IMR-90 (cell line): ENCODE data around the gene CEP70. TPM values are rescaled to one million over a fixed set of nuclear protein-coding genes. Genes with fewer than 3 reads are reported as not detected.

Source experiments
- ATAC-seq: fragments of 200-7000 bp; cut with Tn5 transposase; 2 replicates; pipeline ENCODE4 v1.9.1; 2020; ENCODE audit warnings: low read depth, mild to moderate bottlenecking, moderate library complexity
- BruUV-seq: library from RNA; stranded (reverse); fragments of 400-500 nt; replicated peaks from 2 replicates; lab custom pipeline; 2021; lab: Mats Ljungman, UMichigan
- CTCF ChIA-PET: fragments of 300-600 bp; formaldehyde crosslinking; extraction: SDS; loops from one replicate; lab custom pipeline; 2021; ENCODE audit warnings: antibody characterized with exemption; lab: Yijun Ruan, JAX
- POLR2A ChIA-PET: fragments of 300-600 bp; sonication (Branson Sonifier 250); formaldehyde crosslinking; loops from one replicate; lab custom pipeline; 2022; ENCODE audit warnings: antibody characterized with exemption; ENCODE audit not compliant: unreplicated experiment; lab: Charles Lee
- DNase-seq: peaks from one replicate; pipeline ENCODE4 v3.0.0; 2013
- H2AFZ ChIP-seq: replicated peaks from 2 replicates; pipeline ENCODE3; 2013; ENCODE audit warnings: low read length, mild to moderate bottlenecking; ENCODE audit not compliant: poor library complexity
- H2AK5ac ChIP-seq: 2 replicates; pipeline ENCODE4 v1.6.1; 2013; ENCODE audit warnings: low read depth, low read length, inconsistent platforms
- H2AK9ac ChIP-seq: replicated peaks from 2 replicates; pipeline ENCODE3; 2013; ENCODE audit warnings: mild to moderate bottlenecking, low read depth, low read length, moderate library complexity; ENCODE audit not compliant: poor library complexity
- H2BK120ac ChIP-seq: 2 replicates; pipeline ENCODE4 v1.6.1; 2013; ENCODE audit warnings: low read depth, low read length, inconsistent platforms
- H2BK15ac ChIP-seq: 3 replicates; pipeline ENCODE4 v1.6.1; 2013; ENCODE audit warnings: low read depth, low read length, inconsistent platforms
- H2BK20ac ChIP-seq: 2 replicates; pipeline ENCODE4 v1.6.1; 2013; ENCODE audit warnings: low read depth, mild to moderate bottlenecking, inconsistent platforms, low read length, moderate library complexity
- H2BK5ac ChIP-seq: 2 replicates; pipeline ENCODE4 v1.6.1; 2013; ENCODE audit warnings: mild to moderate bottlenecking, low read depth, low read length, inconsistent platforms; ENCODE audit not compliant: poor library complexity, severe bottlenecking
- H3K14ac ChIP-seq: replicated peaks from 2 replicates; pipeline ENCODE4 v1.6.1; 2013; ENCODE audit warnings: low read depth, low read length, inconsistent platforms
- H3K18ac ChIP-seq: 2 replicates; pipeline ENCODE4 v1.6.1; 2013; ENCODE audit warnings: low read depth, low read length, control low read depth
- H3K23ac ChIP-seq: 2 replicates; pipeline ENCODE4 v1.6.1; 2013; ENCODE audit warnings: low read depth, low read length, inconsistent platforms
- H3K27ac ChIP-seq: 2 replicates; pipeline ENCODE4 v1.5.1; 2013; ENCODE audit warnings: mild to moderate bottlenecking, control low read depth, low read length; ENCODE audit not compliant: insufficient read depth
- H3K27me3 ChIP-seq: 2 replicates; pipeline ENCODE4 v1.6.1; 2013; ENCODE audit warnings: low read length; ENCODE audit not compliant: control insufficient read depth, insufficient read depth
- H3K36me3 ChIP-seq: 2 replicates; pipeline ENCODE4 v1.6.1; 2013; ENCODE audit warnings: low read length, mixed read lengths; ENCODE audit not compliant: control insufficient read depth, insufficient read depth
- H3K4ac ChIP-seq: 2 replicates; pipeline ENCODE4 v1.6.1; 2013; ENCODE audit warnings: low read depth, low read length, inconsistent platforms
- H3K4me1 ChIP-seq: 2 replicates; pipeline ENCODE4 v1.6.1; 2013; ENCODE audit warnings: low read length, mixed read lengths; ENCODE audit not compliant: control insufficient read depth, insufficient read depth
- H3K4me2 ChIP-seq: 2 replicates; pipeline ENCODE4 v1.6.1; 2013; ENCODE audit warnings: low read depth, mild to moderate bottlenecking, control low read depth, low read length, moderate library complexity
- H3K4me3 ChIP-seq: 2 replicates; pipeline ENCODE4 v1.5.1; 2013; ENCODE audit warnings: low read depth, mild to moderate bottlenecking, control low read depth, low read length, moderate library complexity; ENCODE audit not compliant: insufficient read depth
- H3K56ac ChIP-seq: 2 replicates; pipeline ENCODE4 v1.6.1; 2013; ENCODE audit warnings: low read length, inconsistent platforms; ENCODE audit not compliant: insufficient read depth; ENCODE audit errors: extremely low read depth
- H3K79me1 ChIP-seq, 2 experiments: 2 replicates each; pipeline ENCODE4 v1.6.1; 2013; ENCODE audit warnings: low read length in 2 of 2, inconsistent platforms in 1 of 2, low read depth in 1 of 2
- H3K9ac ChIP-seq: 2 replicates; pipeline ENCODE4 v1.6.1; 2013; ENCODE audit warnings: low read depth, low read length, control low read depth
- H3K9me1 ChIP-seq: 2 replicates; pipeline ENCODE4 v1.6.1; 2013; ENCODE audit warnings: low read length, inconsistent platforms; ENCODE audit not compliant: insufficient read depth
- H3K9me3 ChIP-seq: 2 replicates; pipeline ENCODE4 v1.6.1; 2013; ENCODE audit warnings: low read length; ENCODE audit not compliant: control insufficient read depth, insufficient read depth
- H4K20me1 ChIP-seq: 2 replicates; pipeline ENCODE4 v1.6.1; 2013; ENCODE audit warnings: low read length, inconsistent platforms; ENCODE audit not compliant: insufficient read depth
- H4K5ac ChIP-seq: 2 replicates; pipeline ENCODE4 v1.6.1; 2013; ENCODE audit warnings: mild to moderate bottlenecking, low read depth, low read length, control low read depth
- H4K8ac ChIP-seq, 2 experiments: 2 replicates each; pipeline ENCODE4 v1.6.1; 2013; ENCODE audit warnings: low read depth in 2 of 2, low read length in 2 of 2, control low read depth in 1 of 2, inconsistent platforms in 1 of 2
- H4K91ac ChIP-seq: 2 replicates; pipeline ENCODE4 v1.6.1; 2013; ENCODE audit warnings: low read depth, low read length, inconsistent platforms; ENCODE audit not compliant: insufficient read depth
- ELK1 ChIP-seq: fragments of 150-350 bp; IDR thresholded peaks from 2 replicates; pipeline ENCODE4 v1.6.1; 2016; ENCODE audit warnings: low read depth, mild to moderate bottlenecking, low read length, moderate library complexity, borderline replicate concordance
- USF2 ChIP-seq: fragments of 150-350 bp; IDR thresholded peaks from 2 replicates; pipeline ENCODE4 v1.6.1; 2017; ENCODE audit warnings: mild to moderate bottlenecking, antibody characterized with exemption, low read length, low read depth
- dilution Hi-C: fragments of 300-500 bp; cut with HindIII; formaldehyde crosslinking; loops from one replicate; pipeline ENCODE4 v1.14.3; 2018; ENCODE audit warnings: low sequenced_read_pairs; ENCODE audit not compliant: unreplicated experiment
- in situ Hi-C: fragments of 300-500 bp; cut with MboI; formaldehyde crosslinking; loops from 3 replicates; pipeline ENCODE4 v1.14.3; 2019; ENCODE audit warnings: low sequenced_read_pairs, inconsistent platforms, mixed read lengths
- intact Hi-C: fragments of 100-400 bp; cut with micrococcal nuclease; formaldehyde crosslinking; loops from 2 replicates; pipeline ENCODE4 v1.10.0; 2022
- polyA plus RNA-seq, 3 experiments: library from polyadenylated mRNA; depleted of rRNA; stranded (reverse); fragments of >200 nt; gene quantifications; 2 replicates each; pipeline ENCODE4 v1.2.3, GENCODE V29; 2012; ENCODE audit warnings: low replicate concordance in 1 of 3
- total RNA-seq: library from RNA; depleted of rRNA; stranded (reverse); fragments of >200 nt; gene quantifications from 2 replicates; pipeline ENCODE4 v1.2.3, GENCODE V29; 2012

Gene CEP70
- total and polyA plus RNA-seq, 2 of the 4 experiments (the other 2 are of a cell fraction), result 4.6 to 11.1 TPM

- CTCF ChIA-PET, result no interaction called here
Observed at GRCh38 chr3:138624518-138624917, 30.5 kb upstream of the CEP70 start.

More at GRCh38 chr3:138624518-138624917, 30.5 kb upstream of the CEP70 start:
- H3K27ac ChIP-seq, result no peak overlapping the region
- no peak overlapping the region for H2BK5ac ChIP-seq
- dilution Hi-C loops (no loop called here), intact Hi-C loops (no loop called here), in situ Hi-C loops (no loop called here)
- no peak overlapping the region for H2BK120ac ChIP-seq
- POLR2A ChIA-PET, result no interaction called here
- H3K9me1 ChIP-seq, result no peaks in the 10 kb centered on the region; the same call in 1 of the 2 replicates
- H3K4ac ChIP-seq, result no peak overlapping the region
- ATAC-seq (no peak), DNase-seq (no peak)
- no peak overlapping the region for H2AK9ac ChIP-seq
- peaks cover 0 to 2% of the 10 kb centered on the region in 2 experiments; a peak in 1 of 4 replicates for H3K79me1 ChIP-seq
- H2AK5ac ChIP-seq, result no peak overlapping the region
- no peaks in the 10 kb centered on the region for H3K27me3 ChIP-seq
- no peaks in the 10 kb centered on the region for H3K36me3 ChIP-seq
- no peak overlapping the region for H4K91ac ChIP-seq
- H3K9ac ChIP-seq, result no peak overlapping the region
- no peaks in the 10 kb centered on the region for H4K20me1 ChIP-seq
- TF ChIP-seq USF2, result no peak
- TF ChIP-seq ELK1, result no peak
- H2AFZ ChIP-seq, result no peak overlapping the region
- H3K23ac ChIP-seq, result no peak overlapping the region
- BruUV-seq, result no TSS peak
- H4K5ac ChIP-seq, result no peak overlapping the region
- H3K18ac ChIP-seq, result no peak overlapping the region
- no peak overlapping the region for H3K4me2 ChIP-seq
- H4K8ac ChIP-seq, result no peak overlapping the region
- no peaks in the 10 kb centered on the region for H3K9me3 ChIP-seq
- no peak overlapping the region for H3K56ac ChIP-seq
- no peak overlapping the region for H2BK15ac ChIP-seq
- no peak overlapping the region for H3K4me3 ChIP-seq
- H3K4me1 ChIP-seq, result 0 out of 2 replicates have a peak, but pooled peaks cover 2% of the 10 kb centered on the region
- H2BK20ac ChIP-seq, result no peak overlapping the region
- H3K14ac ChIP-seq, result no peak overlapping the region
